Panc1 (cell line): Measurements from ENCODE around the gene TMEM182. TPM values are rescaled to one million over a fixed set of nuclear protein-coding genes. Genes with fewer than 3 reads are reported as not detected.

Source experiments
- ATAC-seq: fragments of 200-7000 bp; cut with Tn5 transposase; 2 replicates; pipeline ENCODE4 v1.9.1; 2020; ENCODE audit warnings: mild to moderate bottlenecking, moderate library complexity
- BruUV-seq: library from RNA; stranded (reverse); fragments of 400-500 nt; replicated peaks from 2 replicates; lab custom pipeline; 2021; lab: Mats Ljungman, UMichigan
- CTCF ChIA-PET: fragments of 300-600 bp; sonication (Branson Sonifier 250); formaldehyde crosslinking; loops from one replicate; lab custom pipeline; 2022; ENCODE audit warnings: antibody characterized with exemption; lab: Charles Lee
- POLR2A ChIA-PET: fragments of 300-600 bp; sonication (Branson Sonifier 250); formaldehyde crosslinking; loops from one replicate; lab custom pipeline; 2022; ENCODE audit warnings: antibody characterized with exemption; lab: Charles Lee
- DNase-seq: peaks from one replicate; pipeline ENCODE4 v3.0.0-alpha.2; 2010; ENCODE audit warnings: low read depth, low spot score
- H3K27ac ChIP-seq: 2 replicates; pipeline ENCODE4 v1.5.1; 2011; ENCODE audit warnings: mild to moderate bottlenecking, low read length, inconsistent platforms
- H3K27me3 ChIP-seq: fragments of 200-500 bp; sonication (Bioruptor generic); 2 replicates; pipeline ENCODE4 v1.6.0; 2014; ENCODE audit warnings: low read length, inconsistent platforms; ENCODE audit not compliant: control insufficient read depth, insufficient read depth
- H3K36me3 ChIP-seq: fragments of 200-500 bp; sonication (Bioruptor generic); 2 replicates; pipeline ENCODE4 v1.5.1; 2014; ENCODE audit warnings: inconsistent platforms, mild to moderate bottlenecking, low read length, moderate library complexity; ENCODE audit not compliant: control insufficient read depth, insufficient read depth
- H3K4me1 ChIP-seq: 2 replicates; pipeline ENCODE4 v1.5.1; 2011; ENCODE audit warnings: inconsistent platforms, mild to moderate bottlenecking, low read length, moderate library complexity; ENCODE audit not compliant: control insufficient read depth, insufficient read depth
- H3K4me3 ChIP-seq, 2 experiments: 2 replicates each; pipeline ENCODE4 v1.5.1; 2011 to 2012; ENCODE audit warnings: low read depth in 2 of 2, low read length in 2 of 2, mild to moderate bottlenecking in 2 of 2, inconsistent platforms in 1 of 2, moderate library complexity in 1 of 2
- H3K9me3 ChIP-seq: fragments of 200-500 bp; sonication (Bioruptor generic); 2 replicates; pipeline ENCODE4 v1.5.1; 2014; ENCODE audit warnings: low read depth, mild to moderate bottlenecking, inconsistent platforms, low read length, moderate library complexity; ENCODE audit not compliant: control insufficient read depth, insufficient read depth
- CTCF ChIP-seq: fragments of 450-650 bp; IDR thresholded peaks from 2 replicates; pipeline ENCODE4 v1.5.1; 2017; ENCODE audit warnings: mild to moderate bottlenecking
- POLR2AphosphoS5 ChIP-seq: IDR thresholded peaks from 2 replicates; pipeline ENCODE4 v1.6.1; 2012; ENCODE audit warnings: mild to moderate bottlenecking, low read depth, low read length, moderate library complexity
- REST ChIP-seq, 2 experiments: IDR thresholded peaks; 2 replicates each; pipeline ENCODE4 v1.6.1; 2011 to 2012; ENCODE audit warnings: low read depth in 2 of 2, control low read depth in 1 of 2, low read length in 1 of 2, mild to moderate bottlenecking in 1 of 2, moderate library complexity in 1 of 2; ENCODE audit not compliant: insufficient read depth in 1 of 2
- SIN3A ChIP-seq: IDR thresholded peaks from 2 replicates; pipeline ENCODE4 v1.6.1; 2012; ENCODE audit warnings: low read depth, mild to moderate bottlenecking, low read length, moderate library complexity, borderline replicate concordance; ENCODE audit not compliant: insufficient read depth
- TCF7L2 ChIP-seq: IDR thresholded peaks from 2 replicates; pipeline ENCODE4 v1.6.1; 2011; ENCODE audit warnings: mild to moderate bottlenecking, low read depth, low read length, inconsistent platforms
- in situ Hi-C: cut with HindIII; loops from 2 replicates; pipeline ENCODE4 v1.10.0; 2016; ENCODE audit warnings: low sequenced_read_pairs, low pct_unique_long_range_greater_than_20kb
- intact Hi-C: fragments of 100-400 bp; cut with micrococcal nuclease; formaldehyde crosslinking; loops from one replicate; pipeline ENCODE4 v1.10.0; 2022; ENCODE audit not compliant: unreplicated experiment
- total RNA-seq: library from RNA; stranded (reverse); gene quantifications from one replicate; pipeline ENCODE4 v1.2.1, GENCODE V29; 2021; ENCODE audit not compliant: unreplicated experiment

TMEM182 gene
- total RNA-seq, 1 experiment from 2014 or later, result 6.2 TPM

- intact Hi-C loops, result no loop called here
These were observed 33.8 kb downstream of the TMEM182 start for GRCh38 chr2:102795641-102796040.

GRCh38 chr2:102796337-102796736, 34.5 kb downstream of the TMEM182 start:
- no TSS peak for BruUV-seq
- H3K4me3 ChIP-seq, result no peak overlapping the region
- no peak for ATAC-seq
- CTCF ChIA-PET, result no interaction called here
- POLR2A ChIA-PET, result no interaction called here
- DNase-seq, result no peak
- no peaks in the 10 kb centered on the region for H3K27me3 ChIP-seq
- TF ChIP-seq POLR2AphosphoS5 (no peak), REST (IDR thresholded peaks at IDR 0.05; ENCODE audit: insufficient read depth in 1 of 2, low read depth in 2 of 2, low read length in 1 of 2) (no peak), SIN3A (no peak), TCF7L2 (no peak), CTCF (no peak)
- in situ Hi-C loops (no loop called here), intact Hi-C loops (no loop called here)
- no peaks in the 10 kb centered on the region for H3K4me1 ChIP-seq
- H3K27ac ChIP-seq, result no peak overlapping the region
- no peaks in the 10 kb centered on the region for H3K36me3 ChIP-seq
- peaks cover 11% of the 10 kb centered on the region for H3K9me3 ChIP-seq

More at GRCh38 chr2:102795641-102796040, 33.8 kb downstream of the TMEM182 start:
- Histone ChIP-seq H3K36me3 (no peaks in the 10 kb centered on the region), H3K27me3 (no peaks in the 10 kb centered on the region), H3K27ac (no peak overlapping the region), H3K4me1 (no peaks in the 10 kb centered on the region), H3K9me3 (peaks cover 4% of the 10 kb centered on the region), H3K4me3 (no peak overlapping the region)
- TF ChIP-seq SIN3A, result no peak
- no peak for TF ChIP-seq TCF7L2
- no peak for TF ChIP-seq POLR2AphosphoS5
- TF ChIP-seq REST (IDR thresholded peaks at IDR 0.05; ENCODE audit: insufficient read depth in 1 of 2, low read depth in 2 of 2, low read length in 1 of 2), result no peak
- no peak for TF ChIP-seq CTCF
- ATAC-seq (no peak), DNase-seq (no peak)
- POLR2A ChIA-PET, result no interaction called here
- no TSS peak for BruUV-seq
- in situ Hi-C loops, result no loop called here
- CTCF ChIA-PET, result no interaction called here
